ENCODE results near the gene EXOG. TPM values are rescaled to one million over a fixed set of nuclear protein-coding genes. Genes with fewer than 3 reads are reported as not detected.

The EXOG gene
- total RNA-seq, 4 donors from 2014 or later = 6.0 to 15.3 (median 10.8) TPM

DNA sequence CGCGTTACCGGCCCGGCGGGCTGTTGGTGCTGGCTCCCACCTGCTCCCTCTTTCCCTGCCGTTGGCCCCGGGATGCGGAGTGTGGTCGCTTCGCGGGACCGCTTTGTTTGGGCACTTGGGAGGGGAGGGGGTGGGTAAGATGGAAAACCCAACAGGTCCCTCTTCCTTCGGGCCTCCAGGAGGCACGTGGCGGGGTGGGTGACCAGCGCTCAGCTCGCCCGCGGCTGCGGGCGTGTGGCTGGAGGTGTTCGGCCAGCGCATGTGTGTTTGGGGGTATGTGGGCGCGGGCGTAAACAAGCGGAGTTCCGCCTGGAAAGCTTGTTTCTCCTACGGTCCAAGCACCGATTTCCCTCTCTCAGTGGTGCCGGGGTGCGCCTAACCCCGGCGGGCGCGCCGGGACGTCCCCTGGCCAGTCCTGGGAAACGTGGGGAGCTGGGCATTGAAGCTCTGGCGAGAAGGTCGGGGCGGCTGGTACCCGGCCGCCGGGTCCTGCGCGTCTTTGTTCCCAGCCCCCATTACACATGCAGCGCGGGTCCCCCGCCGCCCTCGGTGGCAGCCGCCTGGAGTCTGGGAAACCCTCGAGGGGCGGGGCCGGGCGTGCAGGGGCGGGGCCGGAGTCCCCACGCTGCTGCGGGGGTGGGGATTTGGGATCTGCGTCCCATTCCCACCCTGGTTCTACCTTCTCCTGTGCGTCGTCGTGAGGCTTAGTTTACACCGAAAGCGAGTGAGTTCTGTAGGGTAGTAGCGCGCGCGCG lies 41.1 kb upstream of the EXOG start:
- peak; percentile 88 for DNase-seq
- 0% methylated on average over 70 of the region's 72 CpGs; no CpG with 5 or more reads in 1 of the 2 donors for WGBS, 2 donors (ENCODE audit: low coverage in 1 of 2)
- Histone ChIP-seq H3K9me3 (no peaks in the 10 kb centered on the region), H3K27me3 (no peaks in the 10 kb centered on the region), H3K4me1 (peaks cover 19 to 55% (median 38%) of the 10 kb centered on the region in 4 donors), H3K27ac (peak overlapping the region; percentile 88 to 94 (median 92)), H3K4me3 (peak overlapping the region; percentile 57 to 72 (median 65)), H3K36me3 (no peaks in the 10 kb centered on the region)
- intact Hi-C loops (cut with DNase I; ENCODE audit: low total_unique reads) = loop anchor here (1.0 kb wide), 1 partner anchor 41 kb away; the partner anchor contains the start of gene EXOG
- in situ Hi-C loops (cut with MboI; ENCODE audit: low pct_ligation_motif_present in 1 of 4, low pct_unique_long_range_greater_than_20kb in 1 of 4, low sequenced_read_pairs in 3 of 4) = loop anchor here in 1 of 4 donors (25.0 kb wide), 1 partner anchor 318 kb away; the partner anchor contains the start of genes ACAA1 and MYD88
- TF ChIP-seq POLR2A (IDR thresholded peaks at IDR 0.05) (no peak), POLR2AphosphoS5 (IDR thresholded peaks at IDR 0.05) (peak in 2 of 3 donors; percentile 70 to 78), EP300 (IDR thresholded peaks at IDR 0.05; ENCODE audit: low read depth) (no peak)

GRCh38 chr3:38455639-38456430 lies 40.3 kb upstream of the EXOG start:
- intact Hi-C loops (cut with DNase I; ENCODE audit: low total_unique reads) = no loop called here
- Histone ChIP-seq H3K4me3 (peak overlapping the region; percentile 57 to 72 (median 65)), H3K36me3 (no peaks in the 10 kb centered on the region), H3K4me1 (peaks cover 23 to 62% (median 41%) of the 10 kb centered on the region in 4 donors), H3K9me3 (no peaks in the 10 kb centered on the region), H3K27me3 (no peaks in the 10 kb centered on the region), H3K27ac (peak overlapping the region; percentile 88 to 94 (median 92))
- in situ Hi-C loops (cut with MboI; ENCODE audit: low pct_ligation_motif_present in 1 of 4, low pct_unique_long_range_greater_than_20kb in 1 of 4, low sequenced_read_pairs in 3 of 4) = loop anchor here in 1 of 4 donors (25.0 kb wide), 1 partner anchor 319 kb away; the partner anchor contains the start of genes ACAA1 and MYD88
- TF ChIP-seq, protein P1, sequence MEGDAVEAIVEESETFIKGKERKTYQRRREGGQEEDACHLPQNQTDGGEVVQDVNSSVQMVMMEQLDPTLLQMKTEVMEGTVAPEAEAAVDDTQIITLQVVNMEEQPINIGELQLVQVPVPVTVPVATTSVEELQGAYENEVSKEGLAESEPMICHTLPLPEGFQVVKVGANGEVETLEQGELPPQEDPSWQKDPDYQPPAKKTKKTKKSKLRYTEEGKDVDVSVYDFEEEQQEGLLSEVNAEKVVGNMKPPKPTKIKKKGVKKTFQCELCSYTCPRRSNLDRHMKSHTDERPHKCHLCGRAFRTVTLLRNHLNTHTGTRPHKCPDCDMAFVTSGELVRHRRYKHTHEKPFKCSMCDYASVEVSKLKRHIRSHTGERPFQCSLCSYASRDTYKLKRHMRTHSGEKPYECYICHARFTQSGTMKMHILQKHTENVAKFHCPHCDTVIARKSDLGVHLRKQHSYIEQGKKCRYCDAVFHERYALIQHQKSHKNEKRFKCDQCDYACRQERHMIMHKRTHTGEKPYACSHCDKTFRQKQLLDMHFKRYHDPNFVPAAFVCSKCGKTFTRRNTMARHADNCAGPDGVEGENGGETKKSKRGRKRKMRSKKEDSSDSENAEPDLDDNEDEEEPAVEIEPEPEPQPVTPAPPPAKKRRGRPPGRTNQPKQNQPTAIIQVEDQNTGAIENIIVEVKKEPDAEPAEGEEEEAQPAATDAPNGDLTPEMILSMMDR (IDR thresholded peaks at IDR 0.05) = no peak
- peak; percentile 66 for TF ChIP-seq POLR2A (IDR thresholded peaks at IDR 0.05)
- 10% methylated on average over 12 of the region's 15 CpGs; no CpG with 5 or more reads in 1 of the 2 donors for WGBS, 2 donors (ENCODE audit: low coverage in 1 of 2)
- no peak for DNase-seq

DNA sequence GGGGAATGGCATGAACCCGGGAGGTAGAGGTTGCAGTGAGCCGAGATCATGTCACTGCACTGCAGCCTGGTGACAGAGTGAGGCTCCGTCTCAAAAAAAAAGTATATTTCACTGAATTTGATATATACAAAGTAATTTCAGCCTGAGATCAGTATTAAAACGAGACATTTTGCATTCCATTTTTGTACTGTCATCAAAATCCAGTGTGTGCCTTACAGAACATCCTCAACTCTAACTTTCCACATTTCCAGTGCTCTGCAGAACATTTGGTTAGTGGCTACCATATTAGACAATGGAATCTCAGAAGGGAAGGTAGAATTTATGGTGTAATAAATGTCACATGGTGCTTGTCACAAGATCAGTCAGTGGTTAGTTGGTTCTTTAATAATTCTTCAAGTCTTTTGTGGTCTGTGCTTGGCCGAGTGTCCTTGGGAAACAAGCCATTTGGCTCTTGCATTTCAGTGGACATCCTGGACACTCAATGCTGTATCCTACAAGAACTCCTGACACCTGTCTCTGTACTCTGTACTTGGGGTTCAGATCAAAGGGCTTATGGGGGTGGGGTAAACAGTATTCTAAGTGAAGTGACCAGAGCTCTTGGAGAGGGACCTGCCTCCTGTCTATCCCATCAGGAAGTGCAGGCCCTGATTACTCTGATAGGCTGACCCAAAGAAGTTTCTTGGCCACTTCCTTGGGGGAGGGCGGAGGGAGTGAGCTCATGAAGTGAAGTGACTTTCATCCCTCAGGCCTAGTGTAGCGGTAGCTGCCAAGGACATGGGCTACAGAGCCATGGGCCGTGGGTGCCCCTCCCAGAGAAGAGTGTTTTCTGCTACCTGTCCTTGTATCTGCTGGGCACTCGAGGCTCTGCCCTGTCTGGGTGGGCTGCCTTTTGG lies 38.8 kb upstream of the EXOG start:
- H3K27me3 ChIP-seq = no peaks in the 10 kb centered on the region
- peak overlapping the region in 1 of 4 donors; percentile 1 for H3K27ac ChIP-seq
- no peaks in the 10 kb centered on the region for H3K36me3 ChIP-seq
- 60 to 84% methylated on average over 5 to 9 of the region's 9 CpGs for WGBS, 2 donors (ENCODE audit: low coverage in 1 of 2)
- H3K4me3 ChIP-seq = no peak overlapping the region
- H3K9me3 ChIP-seq = no peaks in the 10 kb centered on the region
- no peak for DNase-seq
- TF ChIP-seq, protein P1 (IDR thresholded peaks at IDR 0.05) = peak in 2 of 5 experiments; percentile 8 to 10
- TF ChIP-seq EP300 (IDR thresholded peaks at IDR 0.05; ENCODE audit: low read depth) = no peak
- TF ChIP-seq POLR2AphosphoS5 (IDR thresholded peaks at IDR 0.05) = no peak
- intact Hi-C loops (cut with DNase I; ENCODE audit: low total_unique reads) (no loop called here), in situ Hi-C loops (cut with MboI; ENCODE audit: low pct_ligation_motif_present in 1 of 4, low pct_unique_long_range_greater_than_20kb in 1 of 4, low sequenced_read_pairs in 3 of 4) (loop anchor here in 1 of 4 donors (25.0 kb wide), 1 partner anchor 320 kb away; the partner anchor contains the start of genes ACAA1 and MYD88)
- H3K4me1 ChIP-seq = peaks cover 23 to 69% (median 44%) of the 10 kb centered on the region in 4 donors

- peak overlapping the region in 3 of 4 donors; percentile 26 to 43 (median 33) for H3K4me3 ChIP-seq
- intact Hi-C loops (cut with DNase I; ENCODE audit: low total_unique reads) (no loop called here), in situ Hi-C loops (cut with MboI; ENCODE audit: low pct_ligation_motif_present in 1 of 4, low pct_unique_long_range_greater_than_20kb in 1 of 4, low sequenced_read_pairs in 3 of 4) (loop anchor here in 1 of 4 donors (25.0 kb wide), 1 partner anchor 322 kb away; the partner anchor contains the start of genes ACAA1 and MYD88)
- no peak for TF ChIP-seq EP300 (IDR thresholded peaks at IDR 0.05; ENCODE audit: low read depth)
- TF ChIP-seq POLR2A (IDR thresholded peaks at IDR 0.05) = peak; percentile 43
- peak; percentile 32 to 65 (median 43) for TF ChIP-seq POLR2AphosphoS5 (IDR thresholded peaks at IDR 0.05)
- no peaks in the 10 kb centered on the region for H3K36me3 ChIP-seq
- no peaks in the 10 kb centered on the region for H3K27me3 ChIP-seq
- peak overlapping the region; percentile 69 to 81 (median 76) for H3K27ac ChIP-seq
- H3K9me3 ChIP-seq = no peaks in the 10 kb centered on the region
- peaks cover 23 to 62% (median 41%) of the 10 kb centered on the region in 4 donors for H3K4me1 ChIP-seq
- DNase-seq = peak; percentile 71
- 49 to 50% methylated on average over 4 to 13 of the region's 13 CpGs for WGBS, 2 donors (ENCODE audit: low coverage in 1 of 2)
These were observed 37.2 kb upstream of the EXOG start for GRCh38 chr3:38458796-38459498.
